ENCODE data around the gene PDE4D.

PDE4D gene

DNA sequence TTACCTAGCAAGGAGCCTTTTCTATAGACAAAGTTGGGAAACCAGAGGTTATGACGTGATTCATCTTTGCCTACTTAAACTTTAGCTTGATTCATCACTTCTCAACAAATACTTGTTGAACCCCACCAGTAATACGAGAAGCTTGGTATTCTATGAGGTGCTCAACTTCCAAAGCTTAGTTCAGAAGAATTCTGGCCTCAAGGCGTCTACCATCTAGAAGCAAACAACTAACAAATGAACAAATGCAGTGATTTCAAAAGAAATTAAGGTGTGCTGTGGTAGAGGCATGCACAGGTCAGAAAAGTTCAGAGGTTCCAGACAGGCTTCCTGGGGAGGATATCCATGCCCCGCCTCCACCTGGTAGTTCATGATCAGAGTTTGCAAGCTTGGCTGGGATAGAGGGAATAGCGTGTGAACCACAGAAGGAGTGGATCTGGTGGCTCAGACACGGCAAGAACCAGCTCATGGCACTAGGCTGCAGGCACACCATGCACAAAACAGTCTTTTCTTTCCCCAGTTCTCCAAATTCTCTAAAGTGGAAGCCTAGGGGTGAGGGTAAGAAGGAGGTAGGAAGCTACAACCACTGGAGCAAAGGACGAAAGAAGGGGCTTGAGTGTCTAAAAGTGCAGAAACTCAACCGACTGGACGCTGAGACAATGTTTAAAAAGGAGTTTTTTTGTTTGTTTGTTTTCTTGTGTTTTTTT lies 837.6 kb downstream of the PDE4D start:
- ChIA-PET POLR2A (interaction anchor here (0.8 kb wide), 1 partner anchor 72 kb away, joined by 3 read pairs; no protein-coding TSS in a partner anchor), CTCF (no interaction called here)
- TF ChIP-seq SUZ12 (IDR thresholded peaks at IDR 0.05) (no peak), FOXK2 (IDR thresholded peaks at IDR 0.05) (no peak), L3MBTL2 (conservative IDR thresholded peaks at IDR 0.05) (no peak), HDGF (IDR thresholded peaks at IDR 0.05; ENCODE audit: borderline replicate concordance) (no peak)
- no peak for DNase-seq (ENCODE audit: extremely low spot score)

DNA sequence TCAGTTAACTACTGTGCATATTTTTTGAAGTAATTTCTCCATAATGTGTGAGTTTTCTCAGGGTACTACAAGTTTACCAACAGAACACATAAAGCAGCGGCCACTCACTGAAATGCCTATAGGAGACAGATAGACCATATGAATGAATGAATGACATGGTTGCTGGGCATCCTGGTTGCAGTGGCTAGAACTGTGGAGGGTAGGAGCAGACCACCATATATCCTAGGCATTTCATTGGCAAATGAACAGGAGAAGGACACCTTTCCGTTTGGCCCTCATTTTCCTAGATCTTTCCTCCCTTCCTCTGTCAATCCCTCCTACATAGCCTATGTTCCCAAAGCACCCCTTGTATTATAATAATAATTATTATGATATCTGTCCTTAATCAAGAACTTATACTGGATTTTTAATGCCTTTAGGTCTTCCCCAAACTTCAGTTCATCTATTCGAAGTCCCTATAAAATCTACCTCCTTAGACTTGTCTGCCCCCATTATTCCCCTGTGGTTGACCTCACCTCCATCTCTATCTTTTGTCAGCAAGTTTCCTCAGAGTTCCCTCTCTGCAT lies 838.5 kb downstream of the PDE4D start:
- POLR2A ChIA-PET, result interaction anchor here (0.8 kb wide), 1 partner anchor 73 kb away, joined by 3 read pairs; no protein-coding TSS in a partner anchor
- DNase-seq (ENCODE audit: extremely low spot score), result no peak
- CTCF ChIA-PET, result no interaction called here
- TF ChIP-seq L3MBTL2 (conservative IDR thresholded peaks at IDR 0.05), result no peak

DNA sequence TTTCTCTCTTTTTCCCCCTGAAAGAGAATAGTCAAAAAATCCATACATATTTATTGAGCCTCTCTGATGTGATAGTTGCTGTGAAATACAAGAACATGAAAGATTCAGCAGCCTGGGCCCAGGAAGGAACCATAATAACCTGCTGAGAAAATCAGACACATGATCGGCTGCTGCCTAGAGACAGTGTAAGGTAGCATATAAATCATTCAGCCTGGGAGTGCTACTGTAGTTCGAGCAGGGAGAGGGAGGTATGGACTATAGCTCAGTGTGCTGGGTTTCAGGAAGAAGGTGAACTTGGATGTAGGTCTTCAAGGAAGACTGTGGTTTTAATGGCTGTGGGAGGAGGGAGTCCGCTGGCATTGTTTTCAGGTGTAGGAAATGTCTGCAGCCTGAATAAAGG lies 841.6 kb downstream of the PDE4D start:
- ChIA-PET POLR2A (interaction anchor here (0.7 kb wide), 1 partner anchor 13 kb away, joined by 4 read pairs; no protein-coding TSS in a partner anchor), CTCF (no interaction called here)
- TF ChIP-seq L3MBTL2 (conservative IDR thresholded peaks at IDR 0.05) (no peak), CTBP1 (IDR thresholded peaks at IDR 0.05; ENCODE audit: borderline replicate concordance) (no peak), SP1 (IDR thresholded peaks at IDR 0.05) (no peak)
- TF ChIP-seq, protein P1, sequence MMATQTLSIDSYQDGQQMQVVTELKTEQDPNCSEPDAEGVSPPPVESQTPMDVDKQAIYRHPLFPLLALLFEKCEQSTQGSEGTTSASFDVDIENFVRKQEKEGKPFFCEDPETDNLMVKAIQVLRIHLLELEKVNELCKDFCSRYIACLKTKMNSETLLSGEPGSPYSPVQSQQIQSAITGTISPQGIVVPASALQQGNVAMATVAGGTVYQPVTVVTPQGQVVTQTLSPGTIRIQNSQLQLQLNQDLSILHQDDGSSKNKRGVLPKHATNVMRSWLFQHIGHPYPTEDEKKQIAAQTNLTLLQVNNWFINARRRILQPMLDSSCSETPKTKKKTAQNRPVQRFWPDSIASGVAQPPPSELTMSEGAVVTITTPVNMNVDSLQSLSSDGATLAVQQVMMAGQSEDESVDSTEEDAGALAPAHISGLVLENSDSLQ (IDR thresholded peaks at IDR 0.05), result peak; percentile 93
- DNase-seq (ENCODE audit: extremely low spot score), result peak; percentile 23

DNA sequence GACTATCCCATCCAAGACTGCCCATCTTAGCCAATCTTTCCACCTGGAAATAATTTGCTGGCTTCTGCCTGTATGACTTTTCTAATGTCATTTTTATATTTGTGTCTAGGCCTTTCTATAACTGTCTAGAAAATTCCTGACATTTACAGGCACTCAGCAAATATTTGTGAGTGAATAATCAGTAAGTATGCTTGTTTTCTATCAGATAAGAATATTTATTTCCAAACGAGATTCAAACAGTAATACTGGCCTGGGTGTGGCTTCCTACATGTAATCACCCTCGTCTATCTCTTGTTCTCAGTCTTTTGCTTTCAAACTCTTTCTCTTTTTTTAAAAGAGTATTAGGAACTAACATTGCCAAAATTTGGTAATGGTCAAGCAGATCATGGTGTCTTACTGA lies 844.4 kb downstream of the PDE4D start:
- no peak for DNase-seq (ENCODE audit: extremely low spot score)
- TF ChIP-seq FOXA1 (IDR thresholded peaks at IDR 0.05) (no peak), HDGF (IDR thresholded peaks at IDR 0.05; ENCODE audit: borderline replicate concordance) (no peak), ELF4 (IDR thresholded peaks at IDR 0.05) (no peak), TARDBP (IDR thresholded peaks at IDR 0.05) (no peak), BHLHE40 (IDR thresholded peaks at IDR 0.05; ENCODE audit: borderline replicate concordance) (no peak), LEF1 (IDR thresholded peaks at IDR 0.05; ENCODE audit: borderline replicate concordance) (no peak), ARNT (IDR thresholded peaks at IDR 0.05) (no peak), FOXK2 (IDR thresholded peaks at IDR 0.05) (no peak), FOXM1 (IDR thresholded peaks at IDR 0.05; ENCODE audit: borderline replicate concordance) (no peak), NFRKB (IDR thresholded peaks at IDR 0.05) (no peak), ZNF384 (IDR thresholded peaks at IDR 0.05) (no peak), SP1 (IDR thresholded peaks at IDR 0.05) (no peak)
- TF ChIP-seq, protein P1 (IDR thresholded peaks at IDR 0.05), result no peak
- POLR2A ChIA-PET, result no interaction called here
- CTCF ChIA-PET, result no interaction called here

DNA sequence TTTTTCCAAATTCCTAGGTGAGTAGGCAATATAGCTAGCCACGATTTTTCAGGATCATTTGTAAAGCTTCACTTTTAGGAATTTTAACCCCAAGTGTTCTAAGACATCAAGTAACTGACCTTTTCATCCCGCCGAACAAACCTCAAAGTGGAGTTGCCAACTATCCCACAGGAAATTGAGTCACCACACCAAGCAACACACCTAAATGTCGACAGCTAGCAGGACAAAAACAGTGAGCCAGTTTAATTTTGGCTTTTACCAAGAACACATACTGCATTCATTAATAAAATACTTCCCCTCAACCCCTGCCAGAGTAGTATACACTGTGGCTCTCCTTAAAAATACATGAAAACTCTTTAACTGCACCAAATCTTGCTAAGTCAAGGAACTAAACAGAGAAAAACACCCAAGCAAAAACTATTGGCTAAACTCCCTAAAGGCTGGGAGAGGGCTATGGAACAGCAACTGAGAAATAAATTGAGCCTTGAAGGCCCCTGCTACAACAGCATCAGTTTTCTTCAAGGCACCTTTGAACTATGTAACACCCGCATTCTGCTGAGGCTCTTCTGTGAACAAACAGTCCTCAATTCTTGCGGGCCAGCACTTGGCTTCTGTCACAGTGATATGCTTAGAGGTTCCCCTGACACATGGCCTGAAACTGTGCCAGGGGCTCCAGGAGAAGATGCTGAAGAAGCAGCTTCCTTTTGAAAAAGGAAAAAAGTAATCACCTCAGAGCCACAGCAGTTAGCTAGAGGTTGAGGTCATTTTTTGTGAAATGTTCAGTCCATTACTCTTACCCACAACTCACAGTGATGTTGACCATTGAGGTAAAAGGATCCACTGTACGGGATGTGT lies 851.1 kb downstream of the PDE4D start:
- ChIA-PET CTCF (interaction anchor here (1.4 kb wide), 1 partner anchor 132 kb away, joined by 4 read pairs; no protein-coding TSS in a partner anchor), POLR2A (no interaction called here)
- TF ChIP-seq, protein P1 (IDR thresholded peaks at IDR 0.05), result no peak
- TF ChIP-seq ELF4 (IDR thresholded peaks at IDR 0.05), result no peak
- no peak for TF ChIP-seq CTBP1 (IDR thresholded peaks at IDR 0.05; ENCODE audit: borderline replicate concordance)
- TF ChIP-seq ZNF384 (IDR thresholded peaks at IDR 0.05), result no peak
- no peak for TF ChIP-seq L3MBTL2 (conservative IDR thresholded peaks at IDR 0.05)
- no peak for TF ChIP-seq SUZ12 (IDR thresholded peaks at IDR 0.05)
- TF ChIP-seq LEF1 (IDR thresholded peaks at IDR 0.05; ENCODE audit: borderline replicate concordance), result no peak
- TF ChIP-seq FOXK2 (IDR thresholded peaks at IDR 0.05), result no peak
- TF ChIP-seq FOXM1 (IDR thresholded peaks at IDR 0.05; ENCODE audit: borderline replicate concordance), result no peak
- TF ChIP-seq NFRKB (IDR thresholded peaks at IDR 0.05), result no peak
- TF ChIP-seq SP1 (IDR thresholded peaks at IDR 0.05), result no peak
- no peak for TF ChIP-seq HDGF (IDR thresholded peaks at IDR 0.05; ENCODE audit: borderline replicate concordance)
- no peak for TF ChIP-seq ARNT (IDR thresholded peaks at IDR 0.05)
- no peak for TF ChIP-seq FOXA1 (IDR thresholded peaks at IDR 0.05)
- no peak for TF ChIP-seq BHLHE40 (IDR thresholded peaks at IDR 0.05; ENCODE audit: borderline replicate concordance)
- TF ChIP-seq TARDBP (IDR thresholded peaks at IDR 0.05), result no peak
- DNase-seq (ENCODE audit: extremely low spot score), result no peak

DNA sequence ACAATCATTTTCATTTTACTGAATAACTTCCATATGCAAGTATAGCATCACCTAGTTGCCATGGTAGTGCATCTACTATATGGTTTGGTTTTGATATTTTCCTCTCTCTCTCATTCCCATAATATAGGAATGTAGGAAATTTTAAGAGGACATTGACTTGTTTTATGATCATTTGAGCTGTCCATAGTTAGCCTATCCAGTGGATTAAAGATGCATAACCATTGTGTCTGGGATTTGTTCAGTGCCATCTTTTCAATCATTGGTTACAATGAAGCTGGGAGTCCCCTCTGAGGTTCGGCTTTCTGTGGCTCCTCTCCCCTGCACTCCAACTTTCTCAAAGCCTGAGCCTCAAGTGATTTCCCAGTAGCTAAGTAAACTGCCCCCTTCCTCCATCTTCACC lies 852.2 kb downstream of the PDE4D start:
- CTCF ChIA-PET, result interaction anchor here (1.4 kb wide), 1 partner anchor 133 kb away, joined by 4 read pairs; no protein-coding TSS in a partner anchor
- POLR2A ChIA-PET, result no interaction called here
- TF ChIP-seq ELF4 (IDR thresholded peaks at IDR 0.05), result no peak
- no peak for TF ChIP-seq FOXM1 (IDR thresholded peaks at IDR 0.05; ENCODE audit: borderline replicate concordance)
- DNase-seq (ENCODE audit: extremely low spot score), result no peak

All from HEK293T (cell line).